Thyroid gland (tissue), 4 donors: ENCODE results near the gene DACH1. TPM values are rescaled to one million over a fixed set of nuclear protein-coding genes. Genes with fewer than 3 reads are reported as not detected.

Experiments
- DNase-seq, 2 donors: peaks; one replicate each; pipeline ENCODE4 v3.0.0-alpha.2; 2019
- H3K27ac ChIP-seq, 3 donors: fragments of 200-600 bp; sonication (generic); 1 replicate in 2 of 3; 2 replicates in 1 of 3; pipeline ENCODE4 v1.5.1; 2016 to 2019; ENCODE audit warnings: mild to moderate bottlenecking in 1 of 3, moderate library complexity in 1 of 3
- H3K27me3 ChIP-seq: fragments of 200-600 bp; sonication (generic); one replicate; pipeline ENCODE4 v1.5.1; 2019
- H3K36me3 ChIP-seq, 2 donors: fragments of 200-600 bp; sonication (generic); one replicate each; pipeline ENCODE4 v1.5.1; 2016 to 2019
- H3K4me1 ChIP-seq, 2 donors: fragments of 200-600 bp; sonication (generic); one replicate each; pipeline ENCODE4 v1.5.1; 2017 to 2019
- H3K4me3 ChIP-seq, 3 donors: fragments of 200-600 bp; sonication (generic); replicated peaks in 1 of 3; 1 replicate in 2 of 3; 2 replicates in 1 of 3; pipeline ENCODE4 v1.5.1; 2016; ENCODE audit warnings: mild to moderate bottlenecking in 1 of 3
- H3K9me3 ChIP-seq: fragments of 200-600 bp; sonication (generic); one replicate; pipeline ENCODE4 v1.5.1; 2017
- CTCF ChIP-seq, 6 experiments: fragments of 200-600 bp in 3 of 6; fragments of 450-650 bp in 3 of 6; sonication (generic) in 3 of 6; IDR thresholded peaks; one replicate each; pipeline ENCODE4 v1.5.1; 2016 to 2019; ENCODE audit warnings: antibody characterized with exemption in 6 of 6, mild to moderate bottlenecking in 2 of 6, inconsistent platforms in 1 of 6, moderate library complexity in 1 of 6
- POLR2A ChIP-seq, 2 donors: fragments of 450-650 bp; IDR thresholded peaks; one replicate each; pipeline ENCODE4 v1.6.1; 2017; ENCODE audit warnings: antibody characterized with exemption in 2 of 2, mild to moderate bottlenecking in 2 of 2, moderate library complexity in 1 of 2
- WGBS, 2 donors: methylation state at CpG; one replicate each; pipeline ENCODE4 v1.1.5; 2017; 5-methylcytosine and 5-hydroxymethylcytosine counted together
- intact Hi-C: fragments of 100-400 bp; cut with DNase I; formaldehyde crosslinking; loops from one replicate; pipeline ENCODE4 v1.15.1; 2023
- total RNA-seq, 4 donors: library from RNA; depleted of rRNA; stranded (reverse); fragments of >200 nt; gene quantifications; one replicate each; pipeline ENCODE4 v1.2.3, GENCODE V29; 2016

The DACH1 gene
- total RNA-seq, 4 donors from 2014 or later = 0.33 to 0.49 (median 0.33) TPM; not detected in 1

- Histone ChIP-seq H3K27ac (no peak overlapping the region), H3K4me3 (no peak overlapping the region), H3K4me1 (no peaks in the 10 kb centered on the region), H3K36me3 (no peaks in the 10 kb centered on the region), H3K9me3 (no peaks in the 10 kb centered on the region), H3K27me3 (no peaks in the 10 kb centered on the region)
- no peak for TF ChIP-seq POLR2A (IDR thresholded peaks at IDR 0.05)
- TF ChIP-seq CTCF (IDR thresholded peaks at IDR 0.05) = no peak
- DNase-seq = no peak
- intact Hi-C loops = no loop called here
Observed at GRCh38 chr13:71492346-71492871, 374.6 kb downstream of the DACH1 start.

- no peak overlapping the region for H3K4me3 ChIP-seq
- no peaks in the 10 kb centered on the region for H3K27me3 ChIP-seq
- no peak for DNase-seq
- TF ChIP-seq POLR2A (IDR thresholded peaks at IDR 0.05) (no peak), CTCF (IDR thresholded peaks at IDR 0.05) (no peak)
- WGBS, 2 donors = 94 to 98% methylated on average over 1 of the region's 1 CpG
- no peaks in the 10 kb centered on the region for H3K36me3 ChIP-seq
- no peaks in the 10 kb centered on the region for H3K9me3 ChIP-seq
- H3K4me1 ChIP-seq = no peaks in the 10 kb centered on the region
- H3K27ac ChIP-seq = no peak overlapping the region
- intact Hi-C loops = no loop called here
Observed at GRCh38 chr13:71491010-71491409, 376.0 kb downstream of the DACH1 start.

GRCh38 chr13:71489041-71489440 lies 378.0 kb downstream of the DACH1 start:
- WGBS, 2 donors = 93 to 98% methylated on average over 3 of the region's 3 CpGs
- DNase-seq = no peak
- H3K27ac ChIP-seq = no peak overlapping the region

GRCh38 chr13:71488201-71488600 lies 378.8 kb downstream of the DACH1 start:
- no peak overlapping the region for H3K4me3 ChIP-seq
- intact Hi-C loops = no loop called here
- no peaks in the 10 kb centered on the region for H3K4me1 ChIP-seq
- no peak for DNase-seq
- 82 to 83% methylated on average over 1 of the region's 1 CpG for WGBS, 2 donors
- no peak overlapping the region for H3K27ac ChIP-seq
- TF ChIP-seq CTCF (IDR thresholded peaks at IDR 0.05) = no peak
- TF ChIP-seq POLR2A (IDR thresholded peaks at IDR 0.05) = no peak
- no peaks in the 10 kb centered on the region for H3K36me3 ChIP-seq
- H3K27me3 ChIP-seq = no peaks in the 10 kb centered on the region
- H3K9me3 ChIP-seq = no peaks in the 10 kb centered on the region

More at GRCh38 chr13:71489041-71489440, 378.0 kb downstream of the DACH1 start:
- Histone ChIP-seq H3K27me3 (no peaks in the 10 kb centered on the region), H3K9me3 (no peaks in the 10 kb centered on the region), H3K4me1 (no peaks in the 10 kb centered on the region), H3K4me3 (no peak overlapping the region), H3K36me3 (no peaks in the 10 kb centered on the region)
- intact Hi-C loops = no loop called here
- TF ChIP-seq CTCF (IDR thresholded peaks at IDR 0.05) (no peak), POLR2A (IDR thresholded peaks at IDR 0.05) (no peak)

- no peak for DNase-seq
- Histone ChIP-seq H3K9me3 (no peaks in the 10 kb centered on the region), H3K4me1 (no peaks in the 10 kb centered on the region), H3K27me3 (no peaks in the 10 kb centered on the region), H3K4me3 (no peak overlapping the region), H3K27ac (no peak overlapping the region), H3K36me3 (no peaks in the 10 kb centered on the region)
- 75 to 78% methylated on average over 1 of the region's 1 CpG for WGBS, 2 donors
- intact Hi-C loops = no loop called here
- TF ChIP-seq CTCF (IDR thresholded peaks at IDR 0.05) = no peak
- TF ChIP-seq POLR2A (IDR thresholded peaks at IDR 0.05) = no peak
Observed at GRCh38 chr13:71485913-71486312, 381.1 kb downstream of the DACH1 start.
